HepG2 (cell line): ENCODE measurements around the gene ANKRD40. TPM values are rescaled to one million over a fixed set of nuclear protein-coding genes. Genes with fewer than 3 reads are reported as not detected.

Experiments
- AHR ChIP-seq: IDR thresholded peaks from 2 replicates; pipeline ENCODE4 v1.6.1; 2018; ENCODE audit warnings: missing genetic modification reagents, missing compliant biosample characterization
- HCFC1 ChIP-seq: fragments of 150-350 bp; IDR thresholded peaks from 2 replicates; pipeline ENCODE4 v1.6.1; 2014; ENCODE audit warnings: low read depth, low read length
- HIVEP1 ChIP-seq: sonication (generic); formaldehyde crosslinking; IDR thresholded peaks from 2 replicates; pipeline ENCODE4 v1.4.0; 2020; ENCODE audit warnings: mild to moderate bottlenecking, missing genetic modification reagents
- MAF1 ChIP-seq: sonication (generic); formaldehyde crosslinking; IDR thresholded peaks from 2 replicates; pipeline ENCODE4 v1.5.0; 2020; ENCODE audit warnings: missing genetic modification reagents, borderline replicate concordance
- MAFK ChIP-seq, 2 experiments: IDR thresholded peaks in 1 of 2; conservative IDR thresholded peaks in 1 of 2; 2 replicates each; pipeline ENCODE4 v1.6.1; 2011; ENCODE audit warnings: improper control_type of control experiment in 2 of 2, low read length in 2 of 2
- NFIC ChIP-seq: IDR thresholded peaks from 2 replicates; pipeline ENCODE4 v1.6.1; 2012; ENCODE audit warnings: mild to moderate bottlenecking, low read length, inconsistent platforms
- POLR2AphosphoS5 ChIP-seq: IDR thresholded peaks from 2 replicates; pipeline ENCODE4 v1.6.1; 2012; ENCODE audit warnings: low read depth, low read length
- SRY ChIP-seq: sonication (generic); formaldehyde crosslinking; IDR thresholded peaks from 2 replicates; pipeline ENCODE4 v1.8.0; 2022; ENCODE audit warnings: mild to moderate bottlenecking, missing genetic modification reagents
- ZFP62 ChIP-seq: sonication (generic); formaldehyde crosslinking; IDR thresholded peaks from 2 replicates; pipeline ENCODE4 v1.4.0; 2020; ENCODE audit warnings: missing genetic modification reagents
- ZNF629 ChIP-seq: sonication (generic); formaldehyde crosslinking; conservative IDR thresholded peaks from 2 replicates; pipeline ENCODE4 v1.5.0; 2020; ENCODE audit warnings: missing genetic modification reagents
- ZNF746 ChIP-seq: sonication (generic); formaldehyde crosslinking; IDR thresholded peaks from 2 replicates; pipeline ENCODE4 v1.8.0; 2022; ENCODE audit warnings: mild to moderate bottlenecking, missing genetic modification reagents
- polyA plus RNA-seq, 8 experiments: library from polyadenylated mRNA; depleted of rRNA in 3 of 8; stranded (reverse) in 7 of 8; unstranded in 1 of 8; fragments of >200 nt; fragmentation: Illumina TruSeq in 4 of 8; extraction: Trizol in 4 of 8; gene quantifications; 2 replicates each; pipeline versions ENCODE4 v1.2.1 to v1.2.3, GENCODE V29; 2011 to 2016; ENCODE audit warnings: low read depth in 4 of 8, missing spikeins in 1 of 8, mixed read lengths in 1 of 8; ENCODE audit not compliant: insufficient read depth in 1 of 8
- total RNA-seq, 5 experiments: library from RNA; depleted of rRNA; stranded (reverse); fragments of >200 nt; fragmentation: Illumina TruSeq; extraction: Trizol; gene quantifications; 2 replicates each; pipeline ENCODE4 v1.2.3, GENCODE V29; 2016; ENCODE audit warnings: low read depth in 1 of 5
- TF ChIP-seq, protein P1 (sequence below): sonication (generic); formaldehyde crosslinking; IDR thresholded peaks from 2 replicates; pipeline ENCODE4 v1.9.0; 2021; ENCODE audit warnings: missing genetic modification reagents, mild to moderate bottlenecking, borderline replicate concordance
- TF ChIP-seq, protein P2 (sequence below): sonication (generic); formaldehyde crosslinking; IDR thresholded peaks from 2 replicates; pipeline ENCODE4 v1.5.1; 2020; ENCODE audit warnings: missing genetic modification reagents, mild to moderate bottlenecking, borderline replicate concordance
- TF ChIP-seq, protein P3 (sequence below): sonication (generic); formaldehyde crosslinking; IDR thresholded peaks from 2 replicates; pipeline ENCODE4 v1.5.1; 2020; ENCODE audit warnings: missing genetic modification reagents, mild to moderate bottlenecking, borderline replicate concordance
- TF ChIP-seq, protein P4 (sequence below): sonication (generic); formaldehyde crosslinking; IDR thresholded peaks from 2 replicates; pipeline ENCODE4 v1.9.0; 2021; ENCODE audit warnings: missing genetic modification reagents, borderline replicate concordance
- TF ChIP-seq, protein P5 (sequence below): sonication (generic); formaldehyde crosslinking; IDR thresholded peaks from 2 replicates; pipeline ENCODE4 v1.5.0; 2020; ENCODE audit warnings: missing genetic modification reagents, mild to moderate bottlenecking, borderline replicate concordance
- TF ChIP-seq, protein P6 (sequence below): sonication (generic); formaldehyde crosslinking; IDR thresholded peaks from 2 replicates; pipeline ENCODE4 v1.4.0; 2020; ENCODE audit warnings: missing genetic modification reagents

Gene ANKRD40
- total and polyA plus RNA-seq, 2 of the 13 experiments (the other 11 are each of a cell fraction or from before 2014, with no cell fraction given) = 35.0 to 46.4 TPM

DNA sequence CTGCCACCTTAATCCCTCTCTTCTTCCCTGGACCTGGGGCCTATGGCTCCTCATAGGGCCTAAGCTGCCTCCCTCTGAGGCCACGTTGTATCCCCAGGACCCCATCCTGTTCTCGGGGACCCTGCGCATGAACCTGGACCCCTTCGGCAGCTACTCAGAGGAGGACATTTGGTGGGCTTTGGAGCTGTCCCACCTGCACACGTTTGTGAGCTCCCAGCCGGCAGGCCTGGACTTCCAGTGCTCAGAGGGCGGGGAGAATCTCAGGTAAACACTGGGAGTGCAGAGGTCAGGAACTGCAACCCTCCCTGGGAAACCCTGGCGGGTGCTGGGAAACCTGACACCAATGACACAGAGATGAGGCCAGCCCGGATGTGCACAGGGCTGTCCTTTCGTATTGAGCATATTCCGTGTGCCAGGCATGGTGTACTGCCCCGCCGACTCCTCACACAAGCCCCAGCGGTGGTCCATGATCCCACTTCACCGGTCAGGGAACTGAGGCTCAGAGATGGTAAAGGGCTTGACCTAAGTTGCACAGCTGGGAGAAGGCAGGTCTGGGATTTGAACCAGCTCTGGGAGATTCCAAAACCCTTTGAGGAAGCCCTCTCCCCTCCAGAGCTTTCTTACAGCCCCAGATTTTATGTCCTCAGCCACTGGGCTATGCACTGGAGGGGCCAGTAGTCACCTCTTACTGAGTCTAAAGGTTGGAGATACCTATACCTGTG is 22.9 kb downstream of the ANKRD40 start (continued):
- TF ChIP-seq SRY (CRISPR knock-in tag) = peak; percentile 89
- peak; percentile 95 for TF ChIP-seq ZNF629 (CRISPR knock-in tag)
- TF ChIP-seq HIVEP1 (CRISPR knock-in tag) = peak; percentile 100
- TF ChIP-seq, protein P1, sequence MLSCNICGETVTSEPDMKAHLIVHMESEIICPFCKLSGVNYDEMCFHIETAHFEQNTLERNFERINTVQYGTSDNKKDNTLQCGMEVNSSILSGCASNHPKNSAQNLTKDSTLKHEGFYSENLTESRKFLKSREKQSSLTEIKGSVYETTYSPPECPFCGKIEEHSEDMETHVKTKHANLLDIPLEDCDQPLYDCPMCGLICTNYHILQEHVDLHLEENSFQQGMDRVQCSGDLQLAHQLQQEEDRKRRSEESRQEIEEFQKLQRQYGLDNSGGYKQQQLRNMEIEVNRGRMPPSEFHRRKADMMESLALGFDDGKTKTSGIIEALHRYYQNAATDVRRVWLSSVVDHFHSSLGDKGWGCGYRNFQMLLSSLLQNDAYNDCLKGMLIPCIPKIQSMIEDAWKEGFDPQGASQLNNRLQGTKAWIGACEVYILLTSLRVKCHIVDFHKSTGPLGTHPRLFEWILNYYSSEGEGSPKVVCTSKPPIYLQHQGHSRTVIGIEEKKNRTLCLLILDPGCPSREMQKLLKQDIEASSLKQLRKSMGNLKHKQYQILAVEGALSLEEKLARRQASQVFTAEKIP = no peak
- TF ChIP-seq, protein P2, sequence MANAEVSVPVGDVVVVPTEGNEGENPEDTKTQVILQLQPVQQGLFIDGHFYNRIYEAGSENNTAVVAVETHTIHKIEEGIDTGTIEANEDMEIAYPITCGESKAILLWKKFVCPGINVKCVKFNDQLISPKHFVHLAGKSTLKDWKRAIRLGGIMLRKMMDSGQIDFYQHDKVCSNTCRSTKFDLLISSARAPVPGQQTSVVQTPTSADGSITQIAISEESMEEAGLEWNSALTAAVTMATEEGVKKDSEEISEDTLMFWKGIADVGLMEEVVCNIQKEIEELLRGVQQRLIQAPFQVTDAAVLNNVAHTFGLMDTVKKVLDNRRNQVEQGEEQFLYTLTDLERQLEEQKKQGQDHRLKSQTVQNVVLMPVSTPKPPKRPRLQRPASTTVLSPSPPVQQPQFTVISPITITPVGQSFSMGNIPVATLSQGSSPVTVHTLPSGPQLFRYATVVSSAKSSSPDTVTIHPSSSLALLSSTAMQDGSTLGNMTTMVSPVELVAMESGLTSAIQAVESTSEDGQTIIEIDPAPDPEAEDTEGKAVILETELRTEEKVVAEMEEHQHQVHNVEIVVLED (CRISPR knock-in tag) = peak; percentile 63; the same call in 1 of the 2 replicates
- TF ChIP-seq NFIC = peak; percentile 83; the same call in 1 of the 2 replicates
- TF ChIP-seq, protein P3, sequence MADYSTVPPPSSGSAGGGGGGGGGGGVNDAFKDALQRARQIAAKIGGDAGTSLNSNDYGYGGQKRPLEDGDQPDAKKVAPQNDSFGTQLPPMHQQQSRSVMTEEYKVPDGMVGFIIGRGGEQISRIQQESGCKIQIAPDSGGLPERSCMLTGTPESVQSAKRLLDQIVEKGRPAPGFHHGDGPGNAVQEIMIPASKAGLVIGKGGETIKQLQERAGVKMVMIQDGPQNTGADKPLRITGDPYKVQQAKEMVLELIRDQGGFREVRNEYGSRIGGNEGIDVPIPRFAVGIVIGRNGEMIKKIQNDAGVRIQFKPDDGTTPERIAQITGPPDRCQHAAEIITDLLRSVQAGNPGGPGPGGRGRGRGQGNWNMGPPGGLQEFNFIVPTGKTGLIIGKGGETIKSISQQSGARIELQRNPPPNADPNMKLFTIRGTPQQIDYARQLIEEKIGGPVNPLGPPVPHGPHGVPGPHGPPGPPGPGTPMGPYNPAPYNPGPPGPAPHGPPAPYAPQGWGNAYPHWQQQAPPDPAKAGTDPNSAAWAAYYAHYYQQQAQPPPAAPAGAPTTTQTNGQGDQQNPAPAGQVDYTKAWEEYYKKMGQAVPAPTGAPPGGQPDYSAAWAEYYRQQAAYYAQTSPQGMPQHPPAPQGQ (CRISPR knock-in tag) = no peak
- TF ChIP-seq, protein P4, sequence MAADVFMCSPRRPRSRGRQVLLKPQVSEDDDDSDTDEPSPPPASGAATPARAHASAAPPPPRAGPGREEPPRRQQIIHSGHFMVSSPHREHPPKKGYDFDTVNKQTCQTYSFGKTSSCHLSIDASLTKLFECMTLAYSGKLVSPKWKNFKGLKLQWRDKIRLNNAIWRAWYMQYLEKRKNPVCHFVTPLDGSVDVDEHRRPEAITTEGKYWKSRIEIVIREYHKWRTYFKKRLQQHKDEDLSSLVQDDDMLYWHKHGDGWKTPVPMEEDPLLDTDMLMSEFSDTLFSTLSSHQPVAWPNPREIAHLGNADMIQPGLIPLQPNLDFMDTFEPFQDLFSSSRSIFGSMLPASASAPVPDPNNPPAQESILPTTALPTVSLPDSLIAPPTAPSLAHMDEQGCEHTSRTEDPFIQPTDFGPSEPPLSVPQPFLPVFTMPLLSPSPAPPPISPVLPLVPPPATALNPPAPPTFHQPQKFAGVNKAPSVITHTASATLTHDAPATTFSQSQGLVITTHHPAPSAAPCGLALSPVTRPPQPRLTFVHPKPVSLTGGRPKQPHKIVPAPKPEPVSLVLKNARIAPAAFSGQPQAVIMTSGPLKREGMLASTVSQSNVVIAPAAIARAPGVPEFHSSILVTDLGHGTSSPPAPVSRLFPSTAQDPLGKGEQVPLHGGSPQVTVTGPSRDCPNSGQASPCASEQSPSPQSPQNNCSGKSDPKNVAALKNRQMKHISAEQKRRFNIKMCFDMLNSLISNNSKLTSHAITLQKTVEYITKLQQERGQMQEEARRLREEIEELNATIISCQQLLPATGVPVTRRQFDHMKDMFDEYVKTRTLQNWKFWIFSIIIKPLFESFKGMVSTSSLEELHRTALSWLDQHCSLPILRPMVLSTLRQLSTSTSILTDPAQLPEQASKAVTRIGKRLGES (CRISPR knock-in tag) = peak; percentile 49
- no peak for TF ChIP-seq MAF1 (CRISPR knock-in tag)
- TF ChIP-seq HCFC1 = no peak
- no peak for TF ChIP-seq ZFP62 (CRISPR knock-in tag)
- no peak for TF ChIP-seq AHR
- TF ChIP-seq ZNF746 (CRISPR knock-in tag) = peak; percentile 91
- TF ChIP-seq, protein P5, sequence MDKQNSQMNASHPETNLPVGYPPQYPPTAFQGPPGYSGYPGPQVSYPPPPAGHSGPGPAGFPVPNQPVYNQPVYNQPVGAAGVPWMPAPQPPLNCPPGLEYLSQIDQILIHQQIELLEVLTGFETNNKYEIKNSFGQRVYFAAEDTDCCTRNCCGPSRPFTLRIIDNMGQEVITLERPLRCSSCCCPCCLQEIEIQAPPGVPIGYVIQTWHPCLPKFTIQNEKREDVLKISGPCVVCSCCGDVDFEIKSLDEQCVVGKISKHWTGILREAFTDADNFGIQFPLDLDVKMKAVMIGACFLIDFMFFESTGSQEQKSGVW (CRISPR knock-in tag) = no peak
- peak in 1 of 2 experiments; percentile 18; a peak in 1 of 4 replicates for TF ChIP-seq MAFK (conservative IDR thresholded peaks at IDR 0.05 in 1 of 2, IDR thresholded peaks at IDR 0.05 in 1 of 2; ENCODE audit: low read length in 2 of 2)
- peak; percentile 96 for TF ChIP-seq POLR2AphosphoS5
- TF ChIP-seq, protein P6, sequence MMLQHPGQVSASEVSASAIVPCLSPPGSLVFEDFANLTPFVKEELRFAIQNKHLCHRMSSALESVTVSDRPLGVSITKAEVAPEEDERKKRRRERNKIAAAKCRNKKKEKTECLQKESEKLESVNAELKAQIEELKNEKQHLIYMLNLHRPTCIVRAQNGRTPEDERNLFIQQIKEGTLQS (CRISPR knock-in tag) = peak; percentile 86
